Thoracic aorta (tissue), 2 donors: ENCODE data around the gene C2orf66. TPM values are rescaled to one million over a fixed set of nuclear protein-coding genes. Genes with fewer than 3 reads are reported as not detected.

Experiments
- ATAC-seq: fragments of 150-250 bp; one replicate; pipeline ENCODE4 v1.8.0; 2017; ENCODE audit warnings: low read depth; ENCODE audit not compliant: insufficient number of reproducible peaks, low FRiP score
- DNase-seq: peaks from one replicate; pipeline ENCODE4 v3.0.0-alpha.2; 2020; ENCODE audit warnings: low spot score
- H3K27ac ChIP-seq, 2 donors: fragments of 200-600 bp; sonication (generic); 1 replicate in 1 of 2; 2 replicates in 1 of 2; pipeline ENCODE4 v1.5.1; 2016; ENCODE audit warnings: mild to moderate bottlenecking in 2 of 2, moderate library complexity in 2 of 2
- H3K27me3 ChIP-seq: fragments of 200-600 bp; sonication (generic); replicated peaks from 2 replicates; pipeline ENCODE4 v1.6.0; 2016; ENCODE audit warnings: mild to moderate bottlenecking; ENCODE audit not compliant: insufficient read depth
- H3K36me3 ChIP-seq: fragments of 200-600 bp; sonication (generic); one replicate; pipeline ENCODE4 v1.5.1; 2016
- H3K4me1 ChIP-seq, 2 donors: fragments of 200-600 bp; sonication (generic); 1 replicate in 1 of 2; 2 replicates in 1 of 2; pipeline versions ENCODE4 v1.5.1 to v1.6.0; 2016; ENCODE audit warnings: low read depth in 2 of 2, mild to moderate bottlenecking in 1 of 2; ENCODE audit not compliant: control insufficient read depth in 1 of 2
- H3K4me3 ChIP-seq: fragments of 200-600 bp; sonication (generic); 2 replicates; pipeline ENCODE4 v1.5.1; 2016; ENCODE audit warnings: mild to moderate bottlenecking
- H3K9me3 ChIP-seq: fragments of 200-600 bp; sonication (generic); 2 replicates; pipeline ENCODE4 v1.5.1; 2016
- CTCF ChIP-seq: fragments of 200-600 bp; sonication (generic); IDR thresholded peaks from one replicate; pipeline ENCODE4 v1.5.1; 2019; ENCODE audit warnings: antibody characterized with exemption
- total RNA-seq, 2 donors: library from RNA; depleted of rRNA; stranded (reverse); fragments of >200 nt; gene quantifications; one replicate each; pipeline versions ENCODE4 v1.1.0 to v1.2.3, GENCODE V29; 2016

The C2orf66 gene
- total RNA-seq = not detected

GRCh38 chr2:196809260-196809659 is at the start of gene C2orf66:
Gene C2orf66 (minus strand): TSS chr2:196809355. CDS start chr2:196809336, 19 bp downstream.
- no peaks in the 10 kb centered on the region for H3K36me3 ChIP-seq
- ATAC-seq (no peak), DNase-seq (no peak)
- no peaks in the 10 kb centered on the region for H3K27me3 ChIP-seq
- H3K4me1 ChIP-seq = no peaks in the 10 kb centered on the region
- no peak for TF ChIP-seq CTCF
- no peaks in the 10 kb centered on the region for H3K9me3 ChIP-seq
- no peak within 1 kb of the TSS for H3K4me3 ChIP-seq
- no peak within 1 kb of the TSS for H3K27ac ChIP-seq

- H3K4me3 ChIP-seq = no peak overlapping the region
- no peak overlapping the region for H3K27ac ChIP-seq
- no peaks in the 10 kb centered on the region for H3K36me3 ChIP-seq
- no peaks in the 10 kb centered on the region for H3K4me1 ChIP-seq
- TF ChIP-seq CTCF = no peak
- no peaks in the 10 kb centered on the region for H3K27me3 ChIP-seq
- no peaks in the 10 kb centered on the region for H3K9me3 ChIP-seq
- ATAC-seq (no peak), DNase-seq (no peak)
These were observed 45.5 kb upstream of the C2orf66 start for GRCh38 chr2:196854629-196855028.

GRCh38 chr2:196853301-196854087 is 44.3 kb upstream of the C2orf66 start:
- H3K9me3 ChIP-seq = no peaks in the 10 kb centered on the region
- DNase-seq (no peak), ATAC-seq (no peak)
- H3K27ac ChIP-seq = no peak overlapping the region
- H3K4me3 ChIP-seq = no peak overlapping the region
- no peaks in the 10 kb centered on the region for H3K36me3 ChIP-seq
- TF ChIP-seq CTCF = no peak
- H3K27me3 ChIP-seq = no peaks in the 10 kb centered on the region
- H3K4me1 ChIP-seq = no peaks in the 10 kb centered on the region

- Histone ChIP-seq H3K27ac (no peak overlapping the region), H3K27me3 (no peaks in the 10 kb centered on the region), H3K4me1 (no peaks in the 10 kb centered on the region), H3K4me3 (no peak overlapping the region), H3K9me3 (no peaks in the 10 kb centered on the region), H3K36me3 (no peaks in the 10 kb centered on the region)
- no peak for TF ChIP-seq CTCF
- DNase-seq (no peak), ATAC-seq (no peak)
These were observed 41.9 kb upstream of the C2orf66 start for GRCh38 chr2:196851088-196851487.

- Histone ChIP-seq H3K27ac (no peak overlapping the region), H3K9me3 (no peaks in the 10 kb centered on the region), H3K4me1 (no peaks in the 10 kb centered on the region), H3K4me3 (no peak overlapping the region), H3K36me3 (no peaks in the 10 kb centered on the region), H3K27me3 (no peaks in the 10 kb centered on the region)
- TF ChIP-seq CTCF = no peak
- no peak for DNase-seq
- no peak for ATAC-seq
These were observed 40.7 kb upstream of the C2orf66 start for GRCh38 chr2:196849895-196850294.
